HepG2 (cell line): ENCODE data around the gene CEP131. TPM values are rescaled to one million over a fixed set of nuclear protein-coding genes. Genes with fewer than 3 reads are reported as not detected.

Source experiments
- CHCHD3 ChIP-seq: sonication (generic); formaldehyde crosslinking; IDR thresholded peaks from 2 replicates; pipeline ENCODE4 v1.8.0; 2022; ENCODE audit warnings: mild to moderate bottlenecking, missing genetic modification reagents, moderate library complexity
- CREB3 ChIP-seq: sonication (generic); formaldehyde crosslinking; IDR thresholded peaks from 2 replicates; pipeline ENCODE4 v1.5.0; 2020; ENCODE audit warnings: missing genetic modification reagents
- ELF1 ChIP-seq: sonication (generic); formaldehyde crosslinking; IDR thresholded peaks from 2 replicates; pipeline ENCODE4 v1.4.0; 2020; ENCODE audit warnings: missing genetic modification reagents
- HCFC1 ChIP-seq: fragments of 150-350 bp; IDR thresholded peaks from 2 replicates; pipeline ENCODE4 v1.6.1; 2014; ENCODE audit warnings: low read depth, low read length
- IRF2 ChIP-seq: IDR thresholded peaks from 2 replicates; pipeline ENCODE4 v1.6.1; 2018; ENCODE audit warnings: missing genetic modification reagents, missing compliant biosample characterization
- ISX ChIP-seq: sonication (generic); formaldehyde crosslinking; conservative IDR thresholded peaks from 2 replicates; pipeline ENCODE4 v1.5.0; 2020; ENCODE audit warnings: missing genetic modification reagents
- LRRFIP1 ChIP-seq: sonication (generic); formaldehyde crosslinking; conservative IDR thresholded peaks from 2 replicates; pipeline ENCODE4 v1.4.0; 2020; ENCODE audit warnings: missing genetic modification reagents
- NFYC ChIP-seq: IDR thresholded peaks from 2 replicates; pipeline ENCODE4 v1.6.1; 2016; ENCODE audit warnings: missing genetic modification reagents, missing compliant biosample characterization
- POLR2A ChIP-seq, 2 experiments: IDR thresholded peaks; 2 replicates each; pipeline ENCODE4 v1.6.1; 2011; ENCODE audit warnings: low read depth in 2 of 2, low read length in 2 of 2, mild to moderate bottlenecking in 1 of 2, moderate library complexity in 1 of 2; ENCODE audit not compliant: insufficient read depth in 1 of 2
- SAFB2 ChIP-seq: sonication (generic); formaldehyde crosslinking; IDR thresholded peaks from 2 replicates; pipeline ENCODE4 v1.5.1; 2020; ENCODE audit warnings: missing genetic modification reagents, low read depth, mild to moderate bottlenecking, borderline replicate concordance
- SIX1 ChIP-seq: sonication (generic); formaldehyde crosslinking; IDR thresholded peaks from 2 replicates; pipeline ENCODE4 v1.4.0; 2020; ENCODE audit warnings: missing genetic modification reagents, borderline replicate concordance
- ZBTB4 ChIP-seq: sonication (generic); formaldehyde crosslinking; IDR thresholded peaks from 2 replicates; pipeline ENCODE4 v1.4.0; 2020; ENCODE audit warnings: missing genetic modification reagents, mild to moderate bottlenecking, borderline replicate concordance
- ZBTB44 ChIP-seq: sonication (generic); formaldehyde crosslinking; IDR thresholded peaks from 2 replicates; pipeline ENCODE4 v1.4.0; 2020; ENCODE audit warnings: missing genetic modification reagents
- ZNF136 ChIP-seq: sonication (generic); formaldehyde crosslinking; IDR thresholded peaks from 2 replicates; pipeline ENCODE4 v1.8.1; 2022; ENCODE audit warnings: low read depth, mild to moderate bottlenecking, moderate library complexity, missing genetic modification reagents
- ZNF20 ChIP-seq: sonication (generic); formaldehyde crosslinking; IDR thresholded peaks from 2 replicates; pipeline ENCODE4 v1.4.0; 2020; ENCODE audit warnings: mild to moderate bottlenecking, moderate library complexity, missing genetic modification reagents
- ZNF317 ChIP-seq: sonication (generic); formaldehyde crosslinking; IDR thresholded peaks from 2 replicates; pipeline ENCODE4 v1.5.0; 2020; ENCODE audit warnings: mild to moderate bottlenecking, missing genetic modification reagents
- ZNF629 ChIP-seq: sonication (generic); formaldehyde crosslinking; conservative IDR thresholded peaks from 2 replicates; pipeline ENCODE4 v1.5.0; 2020; ENCODE audit warnings: missing genetic modification reagents
- ZNF724P ChIP-seq: sonication (generic); formaldehyde crosslinking; IDR thresholded peaks from 2 replicates; pipeline ENCODE4 v1.8.0; 2022; ENCODE audit warnings: missing genetic modification reagents, borderline replicate concordance
- ZSCAN20 ChIP-seq: sonication (generic); formaldehyde crosslinking; IDR thresholded peaks from 2 replicates; pipeline ENCODE4 v1.4.0; 2020; ENCODE audit warnings: missing genetic modification reagents, mild to moderate bottlenecking, borderline replicate concordance
- polyA plus RNA-seq, 8 experiments: library from polyadenylated mRNA; depleted of rRNA in 3 of 8; stranded (reverse) in 7 of 8; unstranded in 1 of 8; fragments of >200 nt; fragmentation: Illumina TruSeq in 4 of 8; extraction: Trizol in 4 of 8; gene quantifications; 2 replicates each; pipeline versions ENCODE4 v1.2.1 to v1.2.3, GENCODE V29; 2011 to 2016; ENCODE audit warnings: low read depth in 4 of 8, missing spikeins in 1 of 8, mixed read lengths in 1 of 8; ENCODE audit not compliant: insufficient read depth in 1 of 8
- total RNA-seq, 5 experiments: library from RNA; depleted of rRNA; stranded (reverse); fragments of >200 nt; fragmentation: Illumina TruSeq; extraction: Trizol; gene quantifications; 2 replicates each; pipeline ENCODE4 v1.2.3, GENCODE V29; 2016; ENCODE audit warnings: low read depth in 1 of 5

The CEP131 gene
- total and polyA plus RNA-seq, 2 of the 13 experiments (the other 11 are each of a cell fraction or from before 2014, with no cell fraction given), result 5.0 to 16.8 TPM

GRCh38 chr17:81238815-81239713 is 16.3 kb upstream of the CEP131 start, which contains the start of the genes NDUFAF8 and TEPSIN (continued):
- TF ChIP-seq CREB3 (CRISPR knock-in tag) (no peak), ZNF20 (CRISPR knock-in tag) (no peak), HCFC1 (peak; percentile 70), SAFB2 (CRISPR knock-in tag) (peak; percentile 64), LRRFIP1 (0 out of 2 replicates have a peak, but pooled peaks have one; percentile 19), ZBTB44 (CRISPR knock-in tag) (no peak; the same call in 1 of the 2 replicates), ZNF317 (peak; percentile 67; the same call in 1 of the 2 replicates), CHCHD3 (CRISPR knock-in tag) (peak; percentile 75; the same call in 1 of the 2 replicates), ISX (CRISPR knock-in tag) (0 out of 2 replicates have a peak, but pooled peaks have one; percentile 43), SIX1 (CRISPR knock-in tag) (no peak), IRF2 (peak; percentile 76), ZSCAN20 (peak; percentile 35; the same call in 1 of the 2 replicates), POLR2A (IDR thresholded peaks at IDR 0.05; ENCODE audit: insufficient read depth in 1 of 2, low read depth in 2 of 2, low read length in 2 of 2) (peak; percentile 61 to 85), ZBTB4 (no peak), ELF1 (peak; percentile 100), NFYC (CRISPR knock-in tag) (peak; percentile 100), ZNF136 (no peak), ZNF629 (CRISPR knock-in tag) (no peak), ZNF724P (CRISPR knock-in tag) (no peak)
